ENCODE measurements around the gene TUFT1. TPM values are rescaled to one million over a fixed set of nuclear protein-coding genes. Genes with fewer than 3 reads are reported as not detected.

TUFT1 gene, protein sequence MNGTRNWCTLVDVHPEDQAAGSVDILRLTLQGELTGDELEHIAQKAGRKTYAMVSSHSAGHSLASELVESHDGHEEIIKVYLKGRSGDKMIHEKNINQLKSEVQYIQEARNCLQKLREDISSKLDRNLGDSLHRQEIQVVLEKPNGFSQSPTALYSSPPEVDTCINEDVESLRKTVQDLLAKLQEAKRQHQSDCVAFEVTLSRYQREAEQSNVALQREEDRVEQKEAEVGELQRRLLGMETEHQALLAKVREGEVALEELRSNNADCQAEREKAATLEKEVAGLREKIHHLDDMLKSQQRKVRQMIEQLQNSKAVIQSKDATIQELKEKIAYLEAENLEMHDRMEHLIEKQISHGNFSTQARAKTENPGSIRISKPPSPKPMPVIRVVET
- 5.5 TPM for polyA plus RNA-seq (2013, experiment 1 of 2)
- 6.3 TPM for polyA plus RNA-seq (2013, experiment 2 of 2)

DNA sequence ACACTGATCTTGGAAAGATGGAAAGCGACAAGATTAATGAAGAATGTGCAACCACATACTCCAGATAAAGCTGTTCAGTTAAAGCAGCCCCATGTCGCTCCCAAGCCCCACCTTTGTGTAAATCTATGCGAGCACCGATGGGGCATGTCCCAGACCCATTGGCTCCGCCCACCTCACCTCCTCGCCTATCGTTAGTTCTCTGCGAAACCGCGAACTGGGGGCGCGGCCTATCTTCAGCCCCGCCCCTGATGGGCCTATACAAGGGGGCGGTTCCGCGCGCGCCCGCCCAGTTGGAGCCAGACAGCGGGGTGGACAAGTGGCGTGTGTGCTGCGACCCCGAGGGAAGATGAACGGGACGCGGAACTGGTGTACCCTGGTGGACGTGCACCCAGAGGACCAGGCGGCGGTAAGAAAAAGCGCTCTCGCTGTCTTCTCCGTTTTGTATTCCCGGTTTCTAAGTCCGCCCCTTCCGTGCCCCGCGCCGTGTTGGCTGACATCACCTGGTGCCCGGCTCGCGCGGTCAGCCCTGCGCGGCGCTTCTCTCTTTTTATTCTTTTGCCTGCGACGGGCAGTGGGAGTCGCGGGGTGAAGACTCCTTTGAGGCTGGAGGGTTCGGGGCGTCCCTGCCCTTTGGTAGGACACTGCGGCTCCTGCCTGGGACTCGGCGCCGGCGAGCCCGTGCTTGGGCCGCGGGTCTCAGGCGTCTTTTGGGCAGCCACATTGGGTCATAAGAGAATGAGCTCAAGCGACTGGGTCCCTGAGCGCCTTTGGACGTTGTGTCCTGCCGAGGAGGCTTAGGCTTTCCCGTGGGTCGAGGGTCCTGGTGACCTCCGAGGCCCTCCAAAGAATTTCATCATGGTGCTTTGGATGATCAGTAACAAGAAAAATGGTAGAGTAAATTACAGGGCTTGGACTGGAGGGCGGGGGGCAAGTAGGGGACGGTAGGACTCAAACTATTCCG lies at the start of gene TUFT1:
TSS of gene TUFT1 (plus strand) at position 289 of the 961 bp plus-strand sequence. CDS start at position 347, 58 bp downstream.
- 1% methylated on average over 70 of the region's 70 CpGs for WGBS
- peak within 1 kb of the TSS; percentile 68 for H3K9ac ChIP-seq (ENCODE audit: low read depth, low read length)
- H3K27ac ChIP-seq (ENCODE audit: low read depth, low read length): peak within 1 kb of the TSS; percentile 93
- no peaks in the 10 kb centered on the region for H3K27me3 ChIP-seq (ENCODE audit: insufficient read depth, low read length)
- H3K4me3 ChIP-seq (ENCODE audit: low read length): peak within 1 kb of the TSS; percentile 81
- H3K36me3 ChIP-seq (ENCODE audit: insufficient read depth, low read length): peaks cover 31% of the 10 kb centered on the region
- H3K4me1 ChIP-seq (ENCODE audit: insufficient read depth, low read length): peaks cover 15% of the 10 kb centered on the region
- no peaks in the 10 kb centered on the region for H3K9me3 ChIP-seq (ENCODE audit: insufficient read depth, low read depth, low read length)

DNA sequence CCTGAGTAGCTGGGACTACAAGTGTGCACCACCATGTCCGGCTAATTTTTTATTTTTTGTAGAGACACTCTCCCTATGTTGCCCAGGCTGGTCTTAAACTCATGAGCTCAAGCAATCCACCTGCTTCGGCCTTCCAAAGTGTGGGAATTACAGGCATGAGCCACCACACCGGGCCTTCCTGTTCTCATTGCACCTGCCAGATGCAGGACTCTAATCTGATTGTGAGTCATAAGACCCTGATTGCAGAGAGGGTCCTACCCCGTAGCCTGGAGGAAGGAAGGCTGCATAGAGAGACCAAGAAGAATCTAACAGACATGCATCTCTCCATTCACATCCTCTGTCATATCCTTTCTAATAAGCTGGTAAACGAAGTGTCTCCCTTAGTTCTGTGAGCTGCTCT lies 48.5 kb upstream of the TUFT1 start:
- Histone ChIP-seq H3K4me3 (ENCODE audit: low read length) (no peak overlapping the region), H3K9ac (ENCODE audit: low read depth, low read length) (no peak overlapping the region), H3K36me3 (ENCODE audit: insufficient read depth, low read length) (no peaks in the 10 kb centered on the region), H3K27ac (ENCODE audit: low read depth, low read length) (no peak overlapping the region), H3K9me3 (ENCODE audit: insufficient read depth, low read depth, low read length) (no peaks in the 10 kb centered on the region), H3K27me3 (ENCODE audit: insufficient read depth, low read length) (no peaks in the 10 kb centered on the region), H3K4me1 (ENCODE audit: insufficient read depth, low read length) (peaks cover 8% of the 10 kb centered on the region; the same call in 1 of the 2 replicates)
- WGBS: 82% methylated on average over 5 of the region's 5 CpGs

DNA sequence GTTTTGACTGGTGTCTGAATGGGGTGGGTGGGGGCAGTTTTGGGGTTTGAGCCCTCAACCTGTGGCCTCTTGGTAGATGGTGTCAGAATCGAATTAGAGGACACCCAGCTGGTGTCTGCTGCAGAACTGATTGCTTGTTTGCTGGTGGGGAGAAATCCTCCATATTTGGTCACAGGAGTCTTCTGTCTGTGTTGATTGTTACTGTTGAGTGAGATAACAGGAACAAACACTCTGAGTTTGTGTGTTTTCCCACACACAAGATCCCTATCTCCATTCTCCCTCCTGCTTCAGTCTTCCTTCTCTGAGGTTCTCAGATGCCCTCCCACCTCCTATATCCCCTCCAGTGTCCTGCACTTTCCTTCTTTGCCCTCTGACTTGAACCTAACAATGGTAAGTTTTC lies 48.0 kb upstream of the TUFT1 start:
- H3K4me1 ChIP-seq (ENCODE audit: insufficient read depth, low read length): peaks cover 8% of the 10 kb centered on the region; the same call in 1 of the 2 replicates
- H3K27me3 ChIP-seq (ENCODE audit: insufficient read depth, low read length): no peaks in the 10 kb centered on the region
- H3K36me3 ChIP-seq (ENCODE audit: insufficient read depth, low read length): no peaks in the 10 kb centered on the region
- 83% methylated on average over 1 of the region's 1 CpG for WGBS
- H3K4me3 ChIP-seq (ENCODE audit: low read length): no peak overlapping the region
- no peak overlapping the region for H3K27ac ChIP-seq (ENCODE audit: low read depth, low read length)
- no peaks in the 10 kb centered on the region for H3K9me3 ChIP-seq (ENCODE audit: insufficient read depth, low read depth, low read length)
- H3K9ac ChIP-seq (ENCODE audit: low read depth, low read length): no peak overlapping the region

- 90% methylated on average over 3 of the region's 3 CpGs for WGBS
- no peak overlapping the region for H3K9ac ChIP-seq (ENCODE audit: low read depth, low read length)
- H3K27me3 ChIP-seq (ENCODE audit: insufficient read depth, low read length): no peaks in the 10 kb centered on the region
- no peaks in the 10 kb centered on the region for H3K36me3 ChIP-seq (ENCODE audit: insufficient read depth, low read length)
- no peak overlapping the region for H3K4me3 ChIP-seq (ENCODE audit: low read length)
- no peak overlapping the region for H3K27ac ChIP-seq (ENCODE audit: low read depth, low read length)
- H3K9me3 ChIP-seq (ENCODE audit: insufficient read depth, low read depth, low read length): no peaks in the 10 kb centered on the region
- H3K4me1 ChIP-seq (ENCODE audit: insufficient read depth, low read length): peaks cover 8% of the 10 kb centered on the region; the same call in 1 of the 2 replicates
Observed at GRCh38 chr1:151493042-151493441, 47.1 kb upstream of the TUFT1 start.

GRCh38 chr1:151494741-151495281 lies 45.3 kb upstream of the TUFT1 start:
- Histone ChIP-seq H3K27ac (ENCODE audit: low read depth, low read length) (no peak overlapping the region), H3K27me3 (ENCODE audit: insufficient read depth, low read length) (no peaks in the 10 kb centered on the region), H3K36me3 (ENCODE audit: insufficient read depth, low read length) (no peaks in the 10 kb centered on the region), H3K4me1 (ENCODE audit: insufficient read depth, low read length) (peaks cover 8% of the 10 kb centered on the region; the same call in 1 of the 2 replicates), H3K4me3 (ENCODE audit: low read length) (no peak overlapping the region), H3K9me3 (ENCODE audit: insufficient read depth, low read depth, low read length) (no peaks in the 10 kb centered on the region), H3K9ac (ENCODE audit: low read depth, low read length) (no peak overlapping the region)
- WGBS: 13% methylated on average over 1 of the region's 1 CpG

DNA sequence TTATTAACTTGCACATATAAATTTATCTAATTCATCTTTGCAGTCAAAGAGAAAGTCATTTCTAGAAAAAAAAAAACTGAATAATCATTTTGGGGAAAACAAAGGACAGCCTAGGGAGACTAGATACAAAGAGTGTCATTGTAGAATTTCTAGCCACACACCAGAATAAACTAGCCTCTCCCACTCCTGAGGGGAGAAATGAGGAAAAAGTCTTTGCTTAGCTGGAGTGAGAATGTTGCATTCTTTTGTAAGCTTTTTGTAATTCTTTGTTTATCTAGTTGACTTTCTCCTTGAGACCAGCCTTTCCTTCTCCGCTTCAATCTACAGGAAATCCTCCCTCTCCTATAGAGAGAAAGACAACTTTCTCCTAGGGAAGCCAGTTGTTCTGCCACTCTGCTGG lies 44.8 kb upstream of the TUFT1 start:
- H3K9ac ChIP-seq (ENCODE audit: low read depth, low read length): no peak overlapping the region
- H3K27me3 ChIP-seq (ENCODE audit: insufficient read depth, low read length): no peaks in the 10 kb centered on the region
- peaks cover 8% of the 10 kb centered on the region; the same call in 1 of the 2 replicates for H3K4me1 ChIP-seq (ENCODE audit: insufficient read depth, low read length)
- 83% methylated on average over 1 of the region's 1 CpG for WGBS
- H3K9me3 ChIP-seq (ENCODE audit: insufficient read depth, low read depth, low read length): no peaks in the 10 kb centered on the region
- H3K27ac ChIP-seq (ENCODE audit: low read depth, low read length): no peak overlapping the region
- no peak overlapping the region for H3K4me3 ChIP-seq (ENCODE audit: low read length)
- H3K36me3 ChIP-seq (ENCODE audit: insufficient read depth, low read length): no peaks in the 10 kb centered on the region

DNA sequence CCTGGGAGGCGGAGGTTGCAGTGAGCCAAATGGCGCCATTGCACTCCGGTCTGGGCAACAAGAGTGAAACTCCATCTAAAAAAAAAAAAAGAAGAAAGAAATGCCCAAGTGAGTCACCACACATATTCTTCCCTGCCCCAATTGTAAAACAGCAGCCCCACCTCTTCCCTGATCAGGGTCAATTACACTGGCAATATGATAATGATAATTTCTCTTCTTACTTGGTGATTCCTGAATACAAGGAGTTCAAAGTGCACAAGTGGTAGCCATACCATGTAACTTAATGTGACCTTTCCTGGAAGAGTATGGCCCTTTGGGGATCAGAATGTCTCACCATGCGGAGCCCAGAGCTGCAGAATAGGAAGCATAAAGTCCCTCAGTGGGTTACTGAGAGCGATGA lies 40.7 kb upstream of the TUFT1 start:
- Histone ChIP-seq H3K9me3 (ENCODE audit: insufficient read depth, low read depth, low read length) (no peaks in the 10 kb centered on the region), H3K4me1 (ENCODE audit: insufficient read depth, low read length) (peaks cover 8% of the 10 kb centered on the region; the same call in 1 of the 2 replicates), H3K27me3 (ENCODE audit: insufficient read depth, low read length) (no peaks in the 10 kb centered on the region), H3K27ac (ENCODE audit: low read depth, low read length) (no peak overlapping the region), H3K36me3 (ENCODE audit: insufficient read depth, low read length) (no peaks in the 10 kb centered on the region), H3K4me3 (ENCODE audit: low read length) (no peak overlapping the region), H3K9ac (ENCODE audit: low read depth, low read length) (no peak overlapping the region)
- 97% methylated on average over 5 of the region's 5 CpGs for WGBS

GRCh38 chr1:151499930-151500329 lies 40.2 kb upstream of the TUFT1 start:
- no peak overlapping the region for H3K27ac ChIP-seq (ENCODE audit: low read depth, low read length)
- H3K36me3 ChIP-seq (ENCODE audit: insufficient read depth, low read length): no peaks in the 10 kb centered on the region
- no peaks in the 10 kb centered on the region for H3K27me3 ChIP-seq (ENCODE audit: insufficient read depth, low read length)
- peaks cover 6% of the 10 kb centered on the region; the same call in 1 of the 2 replicates for H3K4me1 ChIP-seq (ENCODE audit: insufficient read depth, low read length)
- H3K4me3 ChIP-seq (ENCODE audit: low read length): no peak overlapping the region
- H3K9ac ChIP-seq (ENCODE audit: low read depth, low read length): no peak overlapping the region
- 87% methylated on average over 1 of the region's 1 CpG for WGBS
- no peaks in the 10 kb centered on the region for H3K9me3 ChIP-seq (ENCODE audit: insufficient read depth, low read depth, low read length)

DNA sequence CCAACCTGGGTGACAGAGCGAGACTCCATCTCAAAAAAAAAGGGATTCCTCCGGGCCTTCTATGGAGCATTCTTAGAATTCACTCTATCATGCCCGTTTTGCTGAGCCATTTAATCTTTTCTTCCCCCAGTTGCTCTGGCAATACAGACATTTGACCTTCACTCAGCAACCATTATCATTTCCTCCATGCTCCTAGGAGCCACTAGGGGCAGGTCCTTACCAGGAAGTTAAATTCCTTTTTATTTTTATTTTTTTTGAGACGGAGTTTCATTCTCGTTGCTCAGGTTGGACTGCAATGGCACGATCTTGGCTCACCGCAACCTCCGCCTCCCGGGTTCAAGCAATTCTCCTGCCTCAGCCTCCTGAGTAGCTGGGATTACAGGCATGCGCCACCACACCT lies 38.6 kb upstream of the TUFT1 start:
- H3K4me1 ChIP-seq (ENCODE audit: insufficient read depth, low read length): no peaks in the 10 kb centered on the region
- H3K27ac ChIP-seq (ENCODE audit: low read depth, low read length): no peak overlapping the region
- H3K4me3 ChIP-seq (ENCODE audit: low read length): no peak overlapping the region
- no peak overlapping the region for H3K9ac ChIP-seq (ENCODE audit: low read depth, low read length)
- H3K36me3 ChIP-seq (ENCODE audit: insufficient read depth, low read length): no peaks in the 10 kb centered on the region
- H3K9me3 ChIP-seq (ENCODE audit: insufficient read depth, low read depth, low read length): no peaks in the 10 kb centered on the region
- WGBS: 77% methylated on average over 10 of the region's 10 CpGs
- no peaks in the 10 kb centered on the region for H3K27me3 ChIP-seq (ENCODE audit: insufficient read depth, low read length)

GRCh38 chr1:151502035-151502700 lies 37.9 kb upstream of the TUFT1 start:
- no peaks in the 10 kb centered on the region for H3K27me3 ChIP-seq (ENCODE audit: insufficient read depth, low read length)
- H3K9ac ChIP-seq (ENCODE audit: low read depth, low read length): no peak overlapping the region
- no peak overlapping the region for H3K4me3 ChIP-seq (ENCODE audit: low read length)
- WGBS: 85% methylated on average over 5 of the region's 5 CpGs
- H3K27ac ChIP-seq (ENCODE audit: low read depth, low read length): no peak overlapping the region
- H3K36me3 ChIP-seq (ENCODE audit: insufficient read depth, low read length): no peaks in the 10 kb centered on the region
- H3K9me3 ChIP-seq (ENCODE audit: insufficient read depth, low read depth, low read length): no peaks in the 10 kb centered on the region
- no peaks in the 10 kb centered on the region for H3K4me1 ChIP-seq (ENCODE audit: insufficient read depth, low read length)

All from HUES64 (cell line).